Ishikawa (cell line): Measurements from ENCODE around the gene ZNF862.

Source experiments
- CEBPB ChIP-seq: IDR thresholded peaks from 2 replicates; pipeline ENCODE4 v1.6.1; 2012
- CREB1 ChIP-seq: IDR thresholded peaks from 2 replicates; pipeline ENCODE4 v1.6.1; 2012; ENCODE audit warnings: low read depth
- EGR1 ChIP-seq: IDR thresholded peaks from 2 replicates; pipeline ENCODE4 v1.6.1; 2012
- EP300 ChIP-seq: IDR thresholded peaks from 2 replicates; pipeline ENCODE4 v1.6.1; 2012; ENCODE audit warnings: borderline replicate concordance
- FOXM1 ChIP-seq: IDR thresholded peaks from 2 replicates; pipeline ENCODE4 v1.6.1; 2012; ENCODE audit warnings: low read depth, borderline replicate concordance
- NFIC ChIP-seq: IDR thresholded peaks from 2 replicates; pipeline ENCODE4 v1.6.1; 2012
- RAD21 ChIP-seq: IDR thresholded peaks from 2 replicates; pipeline ENCODE4 v1.6.1; 2012; ENCODE audit warnings: low read depth
- TAF1 ChIP-seq: IDR thresholded peaks from 2 replicates; pipeline ENCODE4 v1.6.1; 2012; ENCODE audit warnings: low read depth, mild to moderate bottlenecking
- TCF12 ChIP-seq: IDR thresholded peaks from 2 replicates; pipeline ENCODE4 v1.6.1; 2012; ENCODE audit warnings: low read depth
- TEAD4 ChIP-seq: IDR thresholded peaks from 2 replicates; pipeline ENCODE4 v1.6.1; 2012
- YY1 ChIP-seq: IDR thresholded peaks from 2 replicates; pipeline ENCODE4 v1.6.1; 2012; ENCODE audit warnings: low read depth
- ZBTB7A ChIP-seq: IDR thresholded peaks from 2 replicates; pipeline ENCODE4 v1.6.1; 2012; ENCODE audit warnings: low read depth
- TF ChIP-seq, protein P1 (sequence below): IDR thresholded peaks from 2 replicates; pipeline ENCODE4 v1.6.1; 2012
- TF ChIP-seq, protein P2 (sequence below): IDR thresholded peaks from 2 replicates; pipeline ENCODE4 v1.6.1; 2012; ENCODE audit warnings: low read depth, mild to moderate bottlenecking
- TF ChIP-seq, protein P3 (sequence below): IDR thresholded peaks from 2 replicates; pipeline ENCODE4 v1.6.1; 2012

Gene ZNF862

DNA sequence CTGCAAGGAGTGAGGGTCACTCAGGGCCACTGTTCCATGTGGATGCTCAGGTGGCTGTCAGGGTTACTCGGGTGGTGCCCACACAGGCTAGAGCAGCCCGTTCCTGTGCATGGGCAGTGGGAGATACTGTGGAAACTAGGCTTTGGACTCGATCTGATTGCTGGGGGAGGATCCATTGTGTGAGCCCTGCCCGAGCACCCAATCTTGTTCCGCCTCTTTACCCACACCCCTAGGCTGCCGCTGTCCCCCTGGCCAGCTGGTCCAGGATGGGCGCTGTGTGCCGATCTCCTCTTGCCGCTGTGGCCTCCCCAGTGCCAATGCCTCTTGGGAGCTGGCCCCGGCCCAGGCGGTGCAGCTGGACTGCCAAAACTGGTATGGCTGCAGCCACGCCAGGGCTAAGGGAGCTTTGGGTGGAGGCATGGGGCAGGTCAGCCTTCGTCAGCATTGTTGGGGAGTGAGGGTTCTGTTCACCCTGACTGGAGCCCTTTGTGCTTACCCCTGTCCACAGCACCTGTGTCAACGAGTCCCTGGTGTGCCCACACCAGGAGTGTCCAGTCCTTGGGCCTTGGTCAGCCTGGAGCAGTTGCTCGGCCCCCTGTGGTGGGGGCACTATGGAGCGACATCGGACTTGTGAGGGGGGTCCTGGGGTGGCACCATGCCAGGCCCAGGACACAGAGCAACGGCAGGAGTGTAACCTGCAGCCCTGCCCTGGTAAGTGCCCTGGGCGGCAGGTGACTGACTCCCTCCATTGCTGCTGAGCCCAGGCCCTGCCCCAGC is 12.4 kb upstream of the ZNF862 start:
- no peak for TF ChIP-seq TAF1
- no peak for TF ChIP-seq ZBTB7A
- no peak for TF ChIP-seq YY1
- TF ChIP-seq, protein P1, sequence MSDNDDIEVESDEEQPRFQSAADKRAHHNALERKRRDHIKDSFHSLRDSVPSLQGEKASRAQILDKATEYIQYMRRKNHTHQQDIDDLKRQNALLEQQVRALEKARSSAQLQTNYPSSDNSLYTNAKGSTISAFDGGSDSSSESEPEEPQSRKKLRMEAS = no peak

DNA sequence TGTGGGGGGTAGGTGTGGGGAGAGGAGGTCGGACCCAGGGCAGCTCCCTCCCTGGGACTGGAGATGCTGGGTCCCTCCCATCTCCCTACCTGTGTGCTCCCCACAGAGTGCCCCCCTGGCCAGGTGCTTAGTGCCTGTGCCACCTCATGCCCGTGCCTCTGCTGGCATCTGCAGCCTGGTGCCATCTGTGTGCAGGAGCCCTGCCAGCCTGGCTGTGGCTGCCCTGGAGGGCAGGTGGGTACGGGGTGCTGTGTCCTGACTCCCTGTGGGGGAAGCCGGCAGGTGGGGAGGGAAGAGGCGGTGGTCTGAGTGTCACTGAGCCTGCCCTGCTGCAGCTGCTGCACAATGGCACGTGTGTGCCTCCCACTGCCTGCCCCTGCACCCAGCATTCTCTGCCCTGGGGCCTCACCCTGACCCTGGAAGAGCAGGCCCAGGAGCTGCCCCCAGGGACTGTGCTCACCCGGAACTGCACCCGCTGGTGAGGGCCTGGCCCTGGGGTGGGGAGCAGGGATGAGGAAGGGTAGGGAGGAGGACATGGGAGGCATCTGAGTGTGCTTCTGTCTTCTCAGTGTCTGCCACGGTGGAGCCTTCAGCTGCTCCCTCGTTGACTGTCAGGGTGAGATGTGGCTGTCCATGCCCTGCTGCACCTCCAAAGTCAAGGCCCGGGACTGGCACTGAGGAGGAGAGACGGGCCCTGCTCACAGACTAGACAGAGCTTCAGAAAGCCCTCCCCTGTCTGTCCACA is 11.7 kb upstream of the ZNF862 start:
- no peak for TF ChIP-seq TCF12
- TF ChIP-seq CREB1 = no peak
- TF ChIP-seq, protein P1 = no peak
- no peak for TF ChIP-seq NFIC
- TF ChIP-seq, protein P2, sequence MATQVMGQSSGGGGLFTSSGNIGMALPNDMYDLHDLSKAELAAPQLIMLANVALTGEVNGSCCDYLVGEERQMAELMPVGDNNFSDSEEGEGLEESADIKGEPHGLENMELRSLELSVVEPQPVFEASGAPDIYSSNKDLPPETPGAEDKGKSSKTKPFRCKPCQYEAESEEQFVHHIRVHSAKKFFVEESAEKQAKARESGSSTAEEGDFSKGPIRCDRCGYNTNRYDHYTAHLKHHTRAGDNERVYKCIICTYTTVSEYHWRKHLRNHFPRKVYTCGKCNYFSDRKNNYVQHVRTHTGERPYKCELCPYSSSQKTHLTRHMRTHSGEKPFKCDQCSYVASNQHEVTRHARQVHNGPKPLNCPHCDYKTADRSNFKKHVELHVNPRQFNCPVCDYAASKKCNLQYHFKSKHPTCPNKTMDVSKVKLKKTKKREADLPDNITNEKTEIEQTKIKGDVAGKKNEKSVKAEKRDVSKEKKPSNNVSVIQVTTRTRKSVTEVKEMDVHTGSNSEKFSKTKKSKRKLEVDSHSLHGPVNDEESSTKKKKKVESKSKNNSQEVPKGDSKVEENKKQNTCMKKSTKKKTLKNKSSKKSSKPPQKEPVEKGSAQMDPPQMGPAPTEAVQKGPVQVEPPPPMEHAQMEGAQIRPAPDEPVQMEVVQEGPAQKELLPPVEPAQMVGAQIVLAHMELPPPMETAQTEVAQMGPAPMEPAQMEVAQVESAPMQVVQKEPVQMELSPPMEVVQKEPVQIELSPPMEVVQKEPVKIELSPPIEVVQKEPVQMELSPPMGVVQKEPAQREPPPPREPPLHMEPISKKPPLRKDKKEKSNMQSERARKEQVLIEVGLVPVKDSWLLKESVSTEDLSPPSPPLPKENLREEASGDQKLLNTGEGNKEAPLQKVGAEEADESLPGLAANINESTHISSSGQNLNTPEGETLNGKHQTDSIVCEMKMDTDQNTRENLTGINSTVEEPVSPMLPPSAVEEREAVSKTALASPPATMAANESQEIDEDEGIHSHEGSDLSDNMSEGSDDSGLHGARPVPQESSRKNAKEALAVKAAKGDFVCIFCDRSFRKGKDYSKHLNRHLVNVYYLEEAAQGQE = no peak
- TF ChIP-seq TEAD4 = no peak
- TF ChIP-seq, protein P3, sequence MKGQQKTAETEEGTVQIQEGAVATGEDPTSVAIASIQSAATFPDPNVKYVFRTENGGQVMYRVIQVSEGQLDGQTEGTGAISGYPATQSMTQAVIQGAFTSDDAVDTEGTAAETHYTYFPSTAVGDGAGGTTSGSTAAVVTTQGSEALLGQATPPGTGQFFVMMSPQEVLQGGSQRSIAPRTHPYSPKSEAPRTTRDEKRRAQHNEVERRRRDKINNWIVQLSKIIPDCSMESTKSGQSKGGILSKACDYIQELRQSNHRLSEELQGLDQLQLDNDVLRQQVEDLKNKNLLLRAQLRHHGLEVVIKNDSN = no peak
- TF ChIP-seq CEBPB = no peak
- no peak for TF ChIP-seq FOXM1
- no peak for TF ChIP-seq TAF1
- TF ChIP-seq EP300 = no peak
- no peak for TF ChIP-seq YY1
- TF ChIP-seq ZBTB7A = no peak
- no peak for TF ChIP-seq RAD21

DNA sequence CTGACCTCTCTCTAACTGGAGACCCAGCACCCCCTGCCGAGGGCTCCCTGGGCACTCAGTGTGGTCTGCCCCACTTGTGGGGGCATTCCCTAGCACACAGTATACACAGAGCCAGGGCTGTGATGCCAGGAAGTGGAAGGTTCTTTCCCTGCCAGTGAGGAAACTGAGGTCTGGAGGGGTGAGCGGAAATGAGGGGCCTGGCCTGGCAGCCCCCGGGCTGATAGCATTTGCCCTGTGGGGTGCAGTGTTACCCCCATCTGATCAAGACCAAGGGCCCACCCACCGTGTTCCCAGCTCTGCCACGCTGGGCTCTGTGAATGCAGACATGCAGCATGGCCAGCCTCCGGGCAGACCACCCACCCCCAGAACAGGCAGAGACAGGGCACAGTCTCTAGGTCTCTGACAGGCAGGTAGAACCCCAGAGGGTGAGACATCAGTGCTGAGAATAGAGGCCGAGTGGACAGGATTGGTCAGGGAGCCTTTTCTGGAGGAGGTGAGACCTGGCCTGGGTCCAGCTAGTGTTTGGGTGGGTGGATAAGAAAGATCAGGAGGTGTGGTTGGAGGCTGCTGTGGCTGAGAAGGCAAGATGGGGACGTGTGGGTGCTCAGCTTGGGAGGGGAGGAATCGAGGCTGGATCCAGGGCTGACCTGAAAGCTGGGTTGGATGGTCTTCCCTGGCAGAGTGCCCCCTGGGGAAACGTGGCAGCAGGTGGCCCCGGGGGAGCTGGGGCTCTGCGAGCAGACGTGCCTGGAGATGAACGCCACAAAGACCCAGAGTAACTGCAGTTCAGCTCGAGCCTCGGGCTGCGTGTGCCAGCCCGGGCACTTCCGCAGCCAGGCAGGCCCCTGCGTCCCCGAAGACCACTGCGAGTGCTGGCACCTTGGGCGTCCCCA is 10.8 kb upstream of the ZNF862 start:
- TF ChIP-seq CEBPB (no peak), EP300 (no peak), NFIC (no peak), TEAD4 (no peak), CREB1 (no peak), TAF1 (no peak), FOXM1 (no peak)

DNA sequence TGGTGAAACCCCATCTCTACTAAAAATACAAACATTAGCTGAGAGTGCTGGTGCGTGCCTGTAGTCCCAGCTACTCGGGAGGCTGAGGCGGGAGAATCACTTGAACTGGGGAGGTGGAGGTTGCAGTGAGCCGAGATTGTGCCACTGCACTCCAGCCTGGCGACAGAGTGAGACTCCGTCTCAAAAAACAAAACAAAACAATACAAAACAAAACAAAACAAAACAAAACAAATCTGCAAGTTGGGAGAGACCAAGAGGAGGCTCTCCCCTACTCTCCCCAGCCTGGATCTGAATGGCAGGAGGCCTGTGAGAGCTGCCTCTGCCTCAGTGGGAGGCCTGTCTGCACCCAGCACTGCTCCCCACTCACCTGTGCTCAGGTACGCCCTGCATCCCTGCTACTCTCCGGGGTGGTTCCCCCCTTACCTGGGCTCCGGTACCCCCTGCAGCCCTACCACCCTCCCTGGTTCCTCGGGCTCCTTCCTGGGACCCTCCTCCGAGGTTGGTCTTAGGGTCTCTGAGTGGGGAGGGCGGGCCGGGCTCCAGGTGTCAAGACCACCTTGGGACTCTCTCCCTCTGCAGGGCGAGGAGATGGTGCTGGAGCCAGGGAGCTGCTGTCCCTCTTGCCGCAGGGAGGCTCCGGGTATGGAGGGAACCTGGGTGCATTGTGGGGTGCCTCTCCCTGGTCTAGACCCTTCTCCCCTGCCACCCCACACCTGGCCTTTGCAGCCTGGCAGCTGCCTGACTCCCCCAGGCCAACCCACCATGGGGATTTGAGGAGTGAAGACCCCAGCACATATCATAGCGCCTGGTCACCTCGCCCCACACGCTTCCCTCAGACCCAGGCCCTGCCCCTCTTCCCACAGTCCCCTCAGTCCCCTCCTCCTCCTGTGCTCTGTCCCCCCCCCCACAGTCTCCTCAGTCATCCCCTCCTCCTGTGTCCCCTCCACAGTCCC is 9.5 kb upstream of the ZNF862 start:
- TF ChIP-seq YY1 (no peak), TCF12 (no peak), RAD21 (no peak), TEAD4 (no peak), EGR1 (no peak), EP300 (no peak), ZBTB7A (no peak), TAF1 (no peak), CREB1 (no peak)
- TF ChIP-seq, protein P1 = no peak
- TF ChIP-seq, protein P3 = no peak

DNA sequence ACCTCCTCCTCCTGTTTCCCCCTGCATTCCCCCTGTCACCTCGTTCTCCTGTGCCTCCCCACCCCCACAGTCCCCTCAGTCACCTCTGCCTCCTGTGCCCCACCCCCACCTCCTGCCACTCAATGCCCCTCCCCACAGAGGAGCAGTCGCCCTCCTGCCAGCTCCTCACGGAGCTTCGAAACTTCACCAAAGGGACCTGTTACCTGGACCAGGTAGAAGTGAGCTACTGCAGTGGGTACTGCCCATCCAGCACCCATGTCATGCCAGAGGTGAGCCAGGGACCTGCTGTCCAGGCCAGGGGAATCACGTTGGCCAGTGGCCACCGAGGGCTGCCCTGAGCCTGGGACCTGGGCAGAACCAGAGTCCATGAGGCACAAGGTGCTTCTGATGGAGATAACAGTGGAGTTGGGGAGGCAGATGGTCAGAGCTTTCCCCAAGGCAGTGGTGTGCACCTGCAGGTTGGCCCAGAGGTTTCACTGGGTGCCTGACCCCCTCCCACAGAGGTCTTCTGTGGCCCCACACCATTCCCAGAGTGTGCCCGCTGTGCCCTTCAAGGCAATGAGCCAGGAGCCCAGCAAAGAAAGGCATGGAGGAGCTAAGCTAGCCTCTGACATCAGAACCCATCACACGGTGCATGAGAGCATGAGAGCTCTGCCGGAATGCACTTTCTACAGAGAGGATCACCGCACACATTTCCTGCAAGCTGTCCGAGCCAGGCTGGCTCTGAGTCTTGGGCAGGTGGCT is 7.0 kb upstream of the ZNF862 start:
- TF ChIP-seq, protein P3 = no peak
- no peak for TF ChIP-seq FOXM1
- TF ChIP-seq TCF12 = no peak
- no peak for TF ChIP-seq YY1
- no peak for TF ChIP-seq ZBTB7A
- no peak for TF ChIP-seq EP300
- no peak for TF ChIP-seq TEAD4
- no peak for TF ChIP-seq RAD21
- no peak for TF ChIP-seq CEBPB
- no peak for TF ChIP-seq NFIC
- no peak for TF ChIP-seq CREB1
- TF ChIP-seq EGR1 = no peak
- TF ChIP-seq, protein P2 = no peak
- no peak for TF ChIP-seq TAF1
- TF ChIP-seq, protein P1 = no peak
